8988T (cell line): Measurements from ENCODE around the gene UQCC5.

Experiments used
- DNase-seq: peaks from one replicate; pipeline ENCODE4 v3.0.0; 2011

Gene UQCC5

GRCh38 chr3:52572221-52572620 is 35.8 kb downstream of the UQCC5 start:
- no peak for DNase-seq

- DNase-seq = no peak
Measured at GRCh38 chr3:52574056-52574965, 37.9 kb downstream of the UQCC5 start.
